ENCODE results near the gene PTCHD1.

PTCHD1 gene

GRCh38 chrX:23422912-23423311 is 88.3 kb downstream of the PTCHD1 start:
- DNase-seq, result no peak

DNA sequence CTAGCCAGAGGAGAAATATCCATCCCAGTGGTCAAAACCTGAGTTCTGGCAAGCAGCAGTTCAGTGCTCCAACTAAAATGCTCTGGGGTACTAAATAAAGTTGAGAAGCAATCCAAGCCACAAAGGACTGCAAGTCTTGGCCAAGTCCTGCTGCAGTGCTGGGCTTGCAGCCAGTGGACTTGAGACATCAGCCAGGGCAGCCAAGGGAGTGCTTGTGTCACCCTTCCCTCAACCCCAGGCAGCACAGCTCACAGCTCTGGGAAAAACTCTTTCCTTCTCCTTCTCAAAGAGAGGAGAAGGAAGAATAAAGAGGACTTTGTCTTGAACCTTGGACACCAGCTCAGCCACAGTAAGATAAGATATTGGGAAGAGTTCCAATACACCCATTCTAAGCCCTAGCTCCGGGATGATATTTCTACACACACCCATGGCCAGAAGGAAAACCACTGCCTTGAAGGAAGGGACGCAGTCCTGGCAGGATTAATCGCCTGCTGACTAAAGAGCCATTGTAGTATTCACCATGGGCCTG is 99.8 kb downstream of the PTCHD1 start:
- DNase-seq, result no peak

GRCh38 chrX:23435108-23435507 is 100.5 kb downstream of the PTCHD1 start:
- DNase-seq, result no peak

DNA sequence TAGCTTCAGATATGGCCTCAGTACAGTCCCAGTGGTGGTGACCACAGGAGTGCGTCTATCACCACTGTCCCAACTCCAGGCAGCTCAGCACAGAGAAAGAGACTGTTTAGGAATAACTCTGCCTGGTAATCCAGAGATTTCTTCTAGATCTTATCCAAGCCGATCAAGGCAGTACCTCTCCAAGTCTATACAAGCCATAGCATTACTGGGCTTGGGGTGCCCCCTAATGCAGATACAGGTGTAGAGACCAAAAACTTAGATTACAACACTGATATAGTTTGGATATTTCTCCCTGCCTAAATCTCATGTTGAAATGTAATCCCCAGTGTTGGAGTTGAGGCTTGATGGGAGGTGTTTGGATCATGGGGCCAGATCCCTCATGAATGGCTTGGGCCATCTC is 100.9 kb downstream of the PTCHD1 start:
- no peak for DNase-seq

GRCh38 chrX:23436875-23437274 is 102.2 kb downstream of the PTCHD1 start:
- no peak for DNase-seq

DNA sequence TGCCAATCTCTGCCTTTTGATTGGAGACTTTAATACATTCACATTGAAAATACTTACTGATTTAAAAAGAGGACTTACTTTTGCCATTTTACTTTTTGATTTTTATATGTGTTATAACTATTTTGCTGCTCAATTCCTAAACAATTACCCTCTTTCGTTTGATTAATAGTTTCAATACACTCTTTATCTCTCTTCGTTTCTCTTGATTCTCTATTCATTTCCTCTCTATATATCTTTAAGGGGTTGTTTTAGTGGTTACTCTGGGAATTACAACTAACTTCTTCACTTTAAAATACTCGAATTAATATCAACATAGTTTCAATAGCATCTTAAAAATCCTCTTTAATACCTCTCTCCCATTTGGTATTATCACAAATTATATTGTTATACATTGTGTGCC is 116.6 kb downstream of the PTCHD1 start:
- no peak for DNase-seq
